Pancreas (tissue), 10 donors: Measurements from ENCODE around the gene AGPAT4. TPM values are rescaled to one million over a fixed set of nuclear protein-coding genes. Genes with fewer than 3 reads are reported as not detected.

Source experiments
- ATAC-seq, 4 donors: fragments of 200-7000 bp; cut with Tn5 transposase; one replicate each; pipeline versions ENCODE4 v1.8.0 to v1.9.1; 2020; ENCODE audit warnings: mild to moderate bottlenecking in 4 of 4, moderate library complexity in 4 of 4
- DNase-seq, 6 donors: peaks; one replicate each; pipeline ENCODE4 v3.0.0-alpha.2; 2020
- FAIRE-seq: peaks from 2 replicates; lab custom pipeline; 2012; peaks lifted over from hg19 to GRCh38; lab: Jason Lieb, UNC
- H3K27ac ChIP-seq, 4 donors: fragments of 200-600 bp; sonication (generic); 1 replicate in 3 of 4; 2 replicates in 1 of 4; pipeline versions ENCODE4 v1.5.0 to v1.8.0; 2020
- H3K27me3 ChIP-seq, 4 donors: fragments of 200-600 bp; one replicate each; pipeline ENCODE4 v1.8.0; 2021
- H3K36me3 ChIP-seq, 3 donors: fragments of 200-600 bp; sonication (generic) in 1 of 3; one replicate each; pipeline versions ENCODE4 v1.5.0 to v1.8.0; 2020 to 2021
- H3K4me1 ChIP-seq, 3 donors: fragments of 200-600 bp; one replicate each; pipeline ENCODE4 v1.8.0; 2021
- H3K4me3 ChIP-seq, 4 donors: fragments of 200-600 bp; sonication (generic) in 2 of 4; one replicate each; pipeline versions ENCODE4 v1.5.0 to v1.8.0; 2020 to 2021
- H3K9me3 ChIP-seq, 4 donors: fragments of 200-600 bp; one replicate each; pipeline ENCODE4 v1.8.0; 2021
- WGBS, 2 donors: extraction: QIAGEN DNeasy Blood & Tissue Kit; methylation state at CpG; one replicate each; pipeline ENCODE4 v1.1.7; 2013; 5-methylcytosine and 5-hydroxymethylcytosine counted together
- intact Hi-C, 3 donors: fragments of 100-400 bp; cut with DNase I; formaldehyde crosslinking; loops; one replicate each; pipeline versions ENCODE4 v1.11.1 to v1.14.2; 2022
- polyA plus RNA-seq, 2 donors: library from polyadenylated mRNA; stranded (reverse); fragments of 200-250 nt; gene quantifications; one replicate each; pipeline ENCODE4 v1.2.3, GENCODE V29; 2013
- total RNA-seq, 6 donors: library from RNA; stranded (reverse); fragmentation: NEBNext Ultra II Directional in 4 of 6; extraction: Animal tissue kit (Norgen Biotek cat#: 25700) in 4 of 6; gene quantifications; one replicate each; pipeline versions ENCODE4 v1.2.1 to v1.2.4, GENCODE V29; 2021 to 2023
- TF ChIP-seq, protein P1 (sequence below), 4 donors: fragments of 200-600 bp; sonication (generic) in 3 of 4; IDR thresholded peaks; one replicate each; pipeline versions ENCODE4 v1.5.0 to v1.8.0; 2021; ENCODE audit warnings: antibody characterized with exemption in 4 of 4
- donor health status: healthy with polysubstance abuse.
- donor health status: DM: no; HTN: no; CAD: no; lungs with moderate emphysema.
- donor health status: DM: no; HTN: no; CAD: no.
- donor health status: control.
- donor health status: control.
- donor health status: Bipolar disorder and iron deficiency.
- donor health status: DM: yes; HTN: yes; CAD: no.
- donor health status: DM: no; HTN: no; CAD: no.
- donor health status: DM: no; HTN: no; CAD: no.
- donor health status: DM: yes; HTN: yes; CAD: no.

Gene AGPAT4
- total and polyA plus RNA-seq, 8 donors: 1.6 to 6.4 (median 2.3) TPM

DNA sequence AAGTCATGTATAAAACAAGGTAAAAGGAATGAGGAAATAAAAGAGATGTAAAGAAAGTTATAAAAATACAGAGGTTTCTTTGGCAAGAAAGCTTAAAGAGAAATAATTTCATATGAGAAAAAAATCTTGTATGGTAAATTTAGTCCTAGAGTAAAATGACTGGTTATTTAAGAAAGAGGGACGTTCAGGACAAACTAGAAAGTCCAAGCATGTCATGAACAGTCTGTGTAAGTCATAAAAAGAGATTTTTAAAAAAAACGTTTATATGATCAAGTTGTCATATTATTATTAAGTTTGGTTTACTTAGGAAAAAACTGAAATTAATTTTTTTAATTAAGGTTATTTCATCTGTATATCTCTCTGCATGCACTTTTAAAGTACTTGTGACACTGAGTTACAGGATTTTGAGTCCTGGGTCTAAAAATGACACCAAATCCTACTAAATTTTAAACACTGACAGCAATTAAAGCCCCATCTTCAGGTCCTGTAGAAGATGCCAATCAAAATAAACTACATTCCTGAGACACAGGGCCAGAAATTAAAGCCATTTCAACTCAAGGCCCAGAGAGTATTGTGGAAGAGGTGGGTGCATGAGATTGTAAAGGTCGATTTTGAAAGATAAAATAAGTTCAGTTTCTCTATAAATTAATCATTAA is 62.4 kb downstream of the AGPAT4 start:
- TF ChIP-seq, protein P1, sequence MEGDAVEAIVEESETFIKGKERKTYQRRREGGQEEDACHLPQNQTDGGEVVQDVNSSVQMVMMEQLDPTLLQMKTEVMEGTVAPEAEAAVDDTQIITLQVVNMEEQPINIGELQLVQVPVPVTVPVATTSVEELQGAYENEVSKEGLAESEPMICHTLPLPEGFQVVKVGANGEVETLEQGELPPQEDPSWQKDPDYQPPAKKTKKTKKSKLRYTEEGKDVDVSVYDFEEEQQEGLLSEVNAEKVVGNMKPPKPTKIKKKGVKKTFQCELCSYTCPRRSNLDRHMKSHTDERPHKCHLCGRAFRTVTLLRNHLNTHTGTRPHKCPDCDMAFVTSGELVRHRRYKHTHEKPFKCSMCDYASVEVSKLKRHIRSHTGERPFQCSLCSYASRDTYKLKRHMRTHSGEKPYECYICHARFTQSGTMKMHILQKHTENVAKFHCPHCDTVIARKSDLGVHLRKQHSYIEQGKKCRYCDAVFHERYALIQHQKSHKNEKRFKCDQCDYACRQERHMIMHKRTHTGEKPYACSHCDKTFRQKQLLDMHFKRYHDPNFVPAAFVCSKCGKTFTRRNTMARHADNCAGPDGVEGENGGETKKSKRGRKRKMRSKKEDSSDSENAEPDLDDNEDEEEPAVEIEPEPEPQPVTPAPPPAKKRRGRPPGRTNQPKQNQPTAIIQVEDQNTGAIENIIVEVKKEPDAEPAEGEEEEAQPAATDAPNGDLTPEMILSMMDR (IDR thresholded peaks at IDR 0.05): no peak
- Histone ChIP-seq H3K36me3 (no peaks in the 10 kb centered on the region), H3K9me3 (no peaks in the 10 kb centered on the region), H3K27me3 (no peaks in the 10 kb centered on the region), H3K27ac (no peak overlapping the region), H3K4me1 (peaks cover 0 to 9% (median 0%) of the 10 kb centered on the region in 3 donors), H3K4me3 (no peak overlapping the region)
- 65 to 68% methylated on average over 3 of the region's 3 CpGs for WGBS, 2 donors
- DNase-seq (no peak), ATAC-seq (no peak), FAIRE-seq (no peak)
- intact Hi-C loops: no loop called here

DNA sequence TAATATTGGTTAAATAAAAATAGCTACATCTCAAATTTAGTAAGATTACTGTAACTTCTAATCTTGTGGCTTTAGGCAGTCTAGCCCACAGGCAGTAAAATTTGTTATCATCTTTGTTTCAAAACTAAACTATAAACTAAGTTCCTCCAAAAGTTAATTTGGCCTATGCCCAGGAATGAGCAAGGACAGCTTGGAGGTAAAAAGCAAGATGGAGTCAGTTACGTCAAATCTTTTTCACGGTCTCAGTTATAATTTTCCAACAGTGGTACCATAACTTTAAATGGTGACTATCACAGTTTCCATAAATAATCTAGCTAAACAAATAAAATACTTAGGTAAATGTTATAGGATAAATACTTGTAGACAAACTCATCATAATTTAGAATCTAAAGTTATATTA is 63.0 kb downstream of the AGPAT4 start:
- TF ChIP-seq, protein P1 (IDR thresholded peaks at IDR 0.05): no peak
- WGBS, 2 donors: 98 to 99% methylated on average over 2 of the region's 2 CpGs
- Histone ChIP-seq H3K27me3 (no peaks in the 10 kb centered on the region), H3K4me1 (peaks cover 0 to 9% (median 0%) of the 10 kb centered on the region in 3 donors), H3K36me3 (no peaks in the 10 kb centered on the region), H3K27ac (no peak overlapping the region), H3K4me3 (no peak overlapping the region), H3K9me3 (no peaks in the 10 kb centered on the region)
- intact Hi-C loops: no loop called here
- DNase-seq (no peak), ATAC-seq (no peak), FAIRE-seq (no peak)

DNA sequence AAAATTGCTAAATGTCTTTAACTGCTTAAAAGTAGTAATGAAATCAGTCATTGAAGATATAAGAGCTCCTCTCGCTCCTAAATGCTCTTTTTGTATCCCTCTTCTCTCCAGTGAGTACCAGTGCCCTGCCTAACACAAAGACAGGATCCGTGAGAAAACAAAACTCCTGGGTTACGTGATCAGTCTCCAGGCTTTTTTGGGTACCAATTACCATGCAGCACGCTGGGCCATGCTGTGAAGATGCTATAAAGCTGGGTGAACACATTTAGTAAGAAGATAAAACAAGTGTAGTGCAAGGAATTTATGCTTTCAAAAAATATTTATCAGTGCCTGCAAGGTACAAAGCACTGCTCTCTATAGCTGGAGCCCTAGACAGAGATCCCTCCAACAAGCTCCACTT is 66.7 kb downstream of the AGPAT4 start:
- intact Hi-C loops: no loop called here
- TF ChIP-seq, protein P1 (IDR thresholded peaks at IDR 0.05): no peak
- FAIRE-seq (no peak), ATAC-seq (no peak), DNase-seq (no peak)
- Histone ChIP-seq H3K36me3 (no peaks in the 10 kb centered on the region), H3K4me1 (peaks cover 0 to 3% (median 0%) of the 10 kb centered on the region in 3 donors), H3K9me3 (no peaks in the 10 kb centered on the region), H3K27ac (no peak overlapping the region), H3K27me3 (no peaks in the 10 kb centered on the region), H3K4me3 (no peak overlapping the region)
- 88 to 97% methylated on average over 4 of the region's 4 CpGs for WGBS, 2 donors

DNA sequence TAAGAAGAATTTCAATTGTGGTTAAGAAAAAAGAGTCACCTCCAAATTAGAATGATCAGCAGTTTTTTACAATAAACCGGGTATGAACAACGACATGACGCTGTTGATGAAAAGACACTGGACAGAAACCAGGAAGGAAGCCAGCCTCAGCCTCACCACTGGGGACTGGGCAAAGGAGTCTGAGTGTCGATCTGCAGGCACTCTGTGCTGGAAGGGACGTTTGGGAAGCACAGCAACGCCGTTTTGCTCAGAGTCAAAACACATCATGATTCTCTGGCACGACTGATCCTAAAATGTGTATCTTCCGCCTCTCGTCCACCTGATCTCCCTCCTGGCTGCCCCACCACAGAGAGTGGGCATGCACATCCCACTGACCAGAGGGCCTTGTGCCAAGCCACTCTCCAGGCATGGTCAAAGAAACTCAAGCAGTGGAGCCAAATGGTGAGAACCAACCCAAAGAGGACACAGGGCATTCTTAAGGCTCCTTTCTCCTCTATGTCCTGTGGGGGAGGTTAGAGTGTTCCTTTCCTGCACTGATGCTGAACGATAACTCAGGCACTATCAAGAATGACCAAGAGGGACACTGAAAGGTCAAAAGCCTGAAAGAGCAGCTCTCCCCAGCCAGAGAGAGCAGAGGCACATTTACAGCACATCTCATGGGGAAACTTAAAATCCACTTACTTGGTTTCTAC is 68.8 kb downstream of the AGPAT4 start:
- H3K4me3 ChIP-seq: no peak overlapping the region
- H3K9me3 ChIP-seq: no peaks in the 10 kb centered on the region
- no peaks in the 10 kb centered on the region for H3K27me3 ChIP-seq
- H3K4me1 ChIP-seq: peaks cover 0 to 3% (median 0%) of the 10 kb centered on the region in 3 donors
- TF ChIP-seq, protein P1 (IDR thresholded peaks at IDR 0.05): no peak
- DNase-seq (no peak), FAIRE-seq (no peak), ATAC-seq (no peak)
- 80 to 87% methylated on average over 11 of the region's 11 CpGs for WGBS, 2 donors
- no peaks in the 10 kb centered on the region for H3K36me3 ChIP-seq
- no peak overlapping the region for H3K27ac ChIP-seq
- intact Hi-C loops: no loop called here
